ENCODE measurements around the gene IL1R2. TPM values are rescaled to one million over a fixed set of nuclear protein-coding genes. Genes with fewer than 3 reads are reported as not detected.

IL1R2 gene
- total and polyA plus RNA-seq, 2 of the 8 experiments (the other 6 are each of a cell fraction or from before 2014, with no cell fraction given), result 0.06 TPM; not detected in 1

DNA sequence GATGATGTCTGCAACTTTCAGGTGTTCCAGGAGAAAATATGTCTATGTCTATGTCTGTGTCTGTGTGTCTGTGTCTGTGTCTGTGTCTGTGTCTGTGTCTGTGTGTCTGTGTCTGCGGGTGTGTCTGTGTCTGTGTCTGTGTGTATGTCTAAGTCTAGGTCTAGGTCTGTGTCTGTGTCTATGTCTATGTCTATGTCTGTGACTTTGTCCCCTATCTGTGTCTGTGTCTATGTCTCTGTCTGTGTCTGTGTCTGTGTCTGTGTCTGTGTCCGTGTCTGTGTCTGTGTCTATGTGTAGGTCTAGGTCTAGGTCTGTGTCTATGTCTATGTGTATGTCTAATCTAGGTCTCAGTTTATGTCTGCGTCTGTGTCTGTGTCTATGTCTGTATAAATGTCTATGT lies 10.5 kb downstream of the IL1R2 start:
- Histone ChIP-seq H2BK120ac (replicated peaks; ENCODE audit: low read depth, low read length) (no peak overlapping the region), H4K5ac (ENCODE audit: insufficient read length, low read depth, low read length) (no peak overlapping the region), H3K4ac (replicated peaks; ENCODE audit: insufficient read length, low read depth, low read length) (no peak overlapping the region), H3K4me1 (replicated peaks in 1 of 4; ENCODE audit: control insufficient read depth in 3 of 4, insufficient read depth in 4 of 4, low read length in 3 of 4) (no peaks in the 10 kb centered on the region), H2BK15ac (ENCODE audit: low read length) (no peak overlapping the region), H4K20me1 (replicated peaks in 1 of 2; ENCODE audit: control insufficient read depth in 1 of 2, insufficient read depth in 2 of 2, low read length in 2 of 2) (no peaks in the 10 kb centered on the region), H3K27ac (ENCODE audit: low read depth, low read length) (no peak overlapping the region), H3K56ac (replicated peaks; ENCODE audit: insufficient read length, low read depth, low read length) (no peak overlapping the region), H3K9ac (replicated peaks in 1 of 4; ENCODE audit: extremely low read depth in 1 of 4, low read depth in 3 of 4, low read length in 3 of 4) (no peak overlapping the region), H2BK12ac (ENCODE audit: low read depth, low read length) (no peak overlapping the region), H3K14ac (ENCODE audit: insufficient read length) (no peak overlapping the region), H2BK5ac (ENCODE audit: low read depth, low read length) (no peak overlapping the region), H2BK20ac (ENCODE audit: low read length) (no peak overlapping the region), H2AK5ac (ENCODE audit: low read depth, low read length) (no peak overlapping the region), H3K79me1 (ENCODE audit: low read depth, low read length) (no peaks in the 10 kb centered on the region), H3K18ac (ENCODE audit: extremely low read depth, low read length) (no peak overlapping the region), H4K8ac (ENCODE audit: extremely low read depth, insufficient read depth, low read length) (peak overlapping the region; percentile 6; the same call in 1 of the 2 replicates), H2AFZ (ENCODE audit: low read length) (no peak overlapping the region), H3K4me3 (ENCODE audit: extremely low read depth in 1 of 4, insufficient read depth in 2 of 4, low read depth in 3 of 4, low read length in 4 of 4) (no peak overlapping the region), H3K36me3 (ENCODE audit: control insufficient read depth in 2 of 4, insufficient read depth in 4 of 4, low read length in 3 of 4) (no peaks in the 10 kb centered on the region), H3K9me3 (ENCODE audit: insufficient read depth in 2 of 2, low read depth in 1 of 2, low read length in 1 of 2) (no peaks in the 10 kb centered on the region), H4K91ac (replicated peaks; ENCODE audit: insufficient read length, low read length) (no peak overlapping the region), H3K23me2 (ENCODE audit: low read depth, low read length) (no peaks in the 10 kb centered on the region; the same call in 1 of the 2 replicates), H3K4me2 (ENCODE audit: insufficient read depth in 1 of 2, low read depth in 2 of 2, low read length in 2 of 2) (no peak overlapping the region), H3K27me3 (replicated peaks in 1 of 4; ENCODE audit: control insufficient read depth in 3 of 4, extremely low read depth in 1 of 4, insufficient read depth in 3 of 4, low read length in 3 of 4) (no peaks in the 10 kb centered on the region; a peak in 1 of 7 replicates), H3K23ac (ENCODE audit: insufficient read length) (no peak overlapping the region), H3K79me2 (ENCODE audit: control insufficient read depth in 1 of 2, insufficient read depth in 2 of 2, low read length in 2 of 2) (no peaks in the 10 kb centered on the region)
- no peak for FAIRE-seq
- no peak for DNase-seq (ENCODE audit: low read depth in 1 of 2, low spot score in 2 of 2)
- no peak for TF ChIP-seq CREB1 (IDR thresholded peaks at IDR 0.05)
- TF ChIP-seq CHD2 (IDR thresholded peaks at IDR 0.05; ENCODE audit: low read length), result no peak
- TF ChIP-seq KDM4A (IDR thresholded peaks at IDR 0.05; ENCODE audit: low read depth, low read length, severe bottlenecking), result no peak
- TF ChIP-seq, protein P1, sequence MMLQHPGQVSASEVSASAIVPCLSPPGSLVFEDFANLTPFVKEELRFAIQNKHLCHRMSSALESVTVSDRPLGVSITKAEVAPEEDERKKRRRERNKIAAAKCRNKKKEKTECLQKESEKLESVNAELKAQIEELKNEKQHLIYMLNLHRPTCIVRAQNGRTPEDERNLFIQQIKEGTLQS (IDR thresholded peaks at IDR 0.05; ENCODE audit: insufficient read depth, low read depth, low read length), result no peak
- TF ChIP-seq POLR2A (IDR thresholded peaks at IDR 0.05; ENCODE audit: control extremely low read depth in 1 of 2, low read depth in 2 of 2, low read length in 2 of 2), result no peak
- TF ChIP-seq, protein P2, sequence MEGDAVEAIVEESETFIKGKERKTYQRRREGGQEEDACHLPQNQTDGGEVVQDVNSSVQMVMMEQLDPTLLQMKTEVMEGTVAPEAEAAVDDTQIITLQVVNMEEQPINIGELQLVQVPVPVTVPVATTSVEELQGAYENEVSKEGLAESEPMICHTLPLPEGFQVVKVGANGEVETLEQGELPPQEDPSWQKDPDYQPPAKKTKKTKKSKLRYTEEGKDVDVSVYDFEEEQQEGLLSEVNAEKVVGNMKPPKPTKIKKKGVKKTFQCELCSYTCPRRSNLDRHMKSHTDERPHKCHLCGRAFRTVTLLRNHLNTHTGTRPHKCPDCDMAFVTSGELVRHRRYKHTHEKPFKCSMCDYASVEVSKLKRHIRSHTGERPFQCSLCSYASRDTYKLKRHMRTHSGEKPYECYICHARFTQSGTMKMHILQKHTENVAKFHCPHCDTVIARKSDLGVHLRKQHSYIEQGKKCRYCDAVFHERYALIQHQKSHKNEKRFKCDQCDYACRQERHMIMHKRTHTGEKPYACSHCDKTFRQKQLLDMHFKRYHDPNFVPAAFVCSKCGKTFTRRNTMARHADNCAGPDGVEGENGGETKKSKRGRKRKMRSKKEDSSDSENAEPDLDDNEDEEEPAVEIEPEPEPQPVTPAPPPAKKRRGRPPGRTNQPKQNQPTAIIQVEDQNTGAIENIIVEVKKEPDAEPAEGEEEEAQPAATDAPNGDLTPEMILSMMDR (IDR thresholded peaks at IDR 0.05; ENCODE audit: control extremely low read depth in 1 of 3, insufficient read depth in 1 of 3, low read depth in 1 of 3, low read length in 3 of 3), result no peak
- CTCF ChIA-PET (ENCODE audit: partially characterized antibody), result interaction anchor here (1.6 to 3.6 kb wide), 2 partner anchors 8 to 18 kb away, joined by 3 to 12 read pairs; no protein-coding TSS in a partner anchor
- POLR2A ChIA-PET (ENCODE audit: partially characterized antibody), result no interaction called here
- 67% methylated on average over 3 of the region's 3 CpGs; no CpG with 5 or more reads in 1 of the 2 experiments for WGBS, 2 experiments (ENCODE audit: extremely low coverage in 1 of 2, insufficient coverage in 1 of 2, insufficient read length in 1 of 2, insufficient replicate concordance in 2 of 2, low coverage in 1 of 2, low lambda C conversion rate in 2 of 2, missing lambda C conversion rate in 1 of 2)
